Coronary artery (tissue), 2 donors: Measurements from ENCODE around the gene TMEM53.

Experiments used
- DNase-seq: peaks from one replicate; pipeline ENCODE4 v3.0.0-alpha.2; 2017; ENCODE audit warnings: low spot score
- H3K27ac ChIP-seq, 2 donors: fragments of 200-600 bp; sonication (generic); one replicate each; pipeline ENCODE4 v1.5.1; 2016 to 2019
- H3K4me3 ChIP-seq: fragments of 200-600 bp; sonication (generic); 2 replicates; pipeline ENCODE4 v1.5.1; 2016; ENCODE audit warnings: mild to moderate bottlenecking, moderate library complexity
- CTCF ChIP-seq: fragments of 200-600 bp; sonication (generic); IDR thresholded peaks from one replicate; pipeline ENCODE4 v1.5.1; 2019; ENCODE audit warnings: antibody characterized with exemption

The TMEM53 gene

GRCh38 chr1:44664730-44665370 lies 9.4 kb downstream of the TMEM53 start:
- Histone ChIP-seq H3K27ac (no peak overlapping the region), H3K4me3 (no peak overlapping the region)
- no peak for TF ChIP-seq CTCF
- DNase-seq: no peak

GRCh38 chr1:44663417-44663816 lies 10.9 kb downstream of the TMEM53 start:
- DNase-seq: no peak
- Histone ChIP-seq H3K4me3 (no peak overlapping the region), H3K27ac (no peak overlapping the region)
- TF ChIP-seq CTCF: no peak

- no peak for DNase-seq
- no peak for TF ChIP-seq CTCF
- no peak overlapping the region for H3K4me3 ChIP-seq
- H3K27ac ChIP-seq: no peak overlapping the region
These were observed 11.6 kb downstream of the TMEM53 start for GRCh38 chr1:44662683-44663030.

DNA sequence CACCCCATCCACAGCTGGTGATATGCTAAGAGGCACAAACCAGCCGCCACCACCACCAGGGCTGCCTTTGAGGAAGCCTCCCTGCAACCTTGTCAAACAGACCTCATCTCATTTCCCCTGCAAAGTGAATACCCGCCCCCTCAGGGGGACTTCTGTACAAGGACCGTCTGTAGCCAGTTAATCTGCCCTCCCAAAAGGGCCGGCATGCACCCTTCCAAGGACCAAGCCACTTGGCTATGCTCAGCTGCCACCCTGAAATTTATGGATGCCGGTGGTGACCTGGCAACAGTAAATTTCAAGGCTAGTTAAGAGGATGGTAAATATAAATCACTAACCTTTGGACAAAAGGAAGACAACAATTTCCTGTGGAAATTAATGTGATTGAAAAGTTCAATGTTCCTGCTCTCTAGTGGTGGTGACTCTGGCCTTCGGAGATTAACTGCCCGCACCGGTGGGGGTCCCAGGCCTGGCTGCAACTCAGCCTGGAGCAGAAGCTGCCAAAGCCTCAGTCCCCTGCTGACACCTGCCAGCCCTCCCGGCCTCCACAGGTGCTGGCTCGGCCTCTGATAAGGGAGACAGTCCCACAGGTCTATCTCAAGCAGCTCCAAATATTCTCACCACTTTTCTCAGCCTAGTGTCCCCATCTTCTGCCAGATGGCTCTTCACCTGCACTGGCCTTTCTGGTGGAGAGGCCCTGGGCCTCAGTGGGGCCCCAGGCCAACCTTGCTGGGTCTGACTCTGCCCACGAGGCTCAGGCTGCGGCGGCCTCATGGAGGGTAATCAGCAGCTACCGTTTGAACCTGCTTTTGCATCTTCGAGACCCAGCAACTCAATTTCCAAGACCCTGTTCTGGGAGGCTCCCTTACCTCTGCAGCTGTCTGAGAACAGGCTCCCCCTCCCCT lies 12.2 kb downstream of the TMEM53 start:
- no peak overlapping the region for H3K27ac ChIP-seq
- no peak for DNase-seq
- no peak for TF ChIP-seq CTCF
- no peak overlapping the region for H3K4me3 ChIP-seq

GRCh38 chr1:44660176-44660575 lies 14.1 kb downstream of the TMEM53 start:
- no peak overlapping the region for H3K4me3 ChIP-seq
- no peak for TF ChIP-seq CTCF
- no peak for DNase-seq
- H3K27ac ChIP-seq: no peak overlapping the region

GRCh38 chr1:44659566-44659965 lies 14.7 kb downstream of the TMEM53 start:
- no peak for DNase-seq
- no peak overlapping the region for H3K4me3 ChIP-seq
- no peak for TF ChIP-seq CTCF

DNA sequence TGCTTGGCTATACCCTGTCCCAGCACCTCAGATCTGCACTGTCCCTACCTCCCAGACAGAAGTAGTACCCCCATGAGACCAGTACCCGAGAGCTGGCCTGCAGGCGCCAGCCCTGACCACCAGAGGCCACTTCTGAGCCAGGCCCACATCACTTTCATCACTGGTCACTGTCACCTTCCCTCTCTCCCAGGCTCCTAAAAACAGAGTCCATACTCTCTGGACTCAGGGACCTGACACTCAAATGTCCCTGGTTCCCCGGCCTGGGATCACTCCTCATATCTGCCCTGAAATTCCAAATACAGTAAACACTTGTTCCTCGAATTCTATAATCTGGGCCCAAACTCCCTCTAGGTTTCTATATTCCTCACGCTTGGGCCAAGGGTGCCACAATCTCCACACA lies 18.7 kb downstream of the TMEM53 start:
- no peak for TF ChIP-seq CTCF
- no peak for DNase-seq
- Histone ChIP-seq H3K27ac (no peak overlapping the region), H3K4me3 (no peak overlapping the region)

More at GRCh38 chr1:44659566-44659965, 14.7 kb downstream of the TMEM53 start:
- no peak overlapping the region for H3K27ac ChIP-seq
